Regular cardiac myocyte (primary cell): ENCODE results near the gene NXPE1. TPM values are rescaled to one million over a fixed set of nuclear protein-coding genes. Genes with fewer than 3 reads are reported as not detected.

ENCODE experiments used
- total RNA-seq: library from RNA; depleted of rRNA; stranded (reverse); fragments of >200 nt; gene quantifications from 2 replicates; pipeline ENCODE4 v1.2.3, GENCODE V29; 2014

The NXPE1 gene
- total RNA-seq, result not detected in 2 replicates

DNA sequence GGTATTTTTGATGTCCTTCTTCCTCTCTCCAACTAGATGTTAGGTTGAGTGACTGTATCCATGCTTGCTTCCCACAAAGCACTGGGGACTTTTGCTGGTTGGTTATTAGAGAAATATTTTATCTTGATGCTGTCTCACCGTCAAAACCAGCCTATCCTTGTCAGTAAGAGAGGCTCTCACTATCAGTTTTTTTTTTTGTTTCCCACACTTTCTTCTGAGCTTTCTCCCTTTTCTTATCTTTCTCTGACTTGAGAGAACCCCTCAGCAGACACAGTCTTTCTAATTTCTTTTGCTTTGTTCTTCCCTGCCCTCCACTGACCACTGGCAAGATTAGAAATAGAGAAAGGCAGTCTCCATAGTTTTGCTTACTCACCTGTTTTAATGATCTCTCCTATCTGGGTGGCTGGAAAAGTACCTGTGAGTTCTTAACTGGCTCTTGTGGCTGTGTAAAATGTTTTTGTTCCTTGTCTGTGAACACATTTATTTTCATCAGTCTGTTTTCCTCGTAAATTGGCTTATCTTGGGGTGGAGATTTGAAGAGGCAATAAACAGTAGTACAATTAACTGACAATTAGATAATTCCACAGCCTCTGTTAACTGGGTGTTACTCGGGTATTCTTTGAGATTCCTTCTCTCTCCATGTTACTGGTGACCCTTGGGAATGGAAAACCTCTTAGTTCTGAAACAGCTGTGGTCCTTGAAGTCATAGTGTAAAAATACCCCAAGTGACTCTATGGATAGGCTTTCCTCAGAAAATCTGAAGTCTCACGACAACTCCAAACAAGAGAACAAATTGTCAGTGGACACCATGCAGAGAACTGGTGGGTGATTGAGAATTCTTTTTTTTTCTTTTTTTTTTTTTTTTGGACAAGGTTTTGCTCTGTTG lies at the start of gene NXPE1:
Gene NXPE1 (minus strand): TSS at position 457 of the 886 bp plus-strand sequence. CDS start 8,680 bp downstream, outside the sequence.

DNA sequence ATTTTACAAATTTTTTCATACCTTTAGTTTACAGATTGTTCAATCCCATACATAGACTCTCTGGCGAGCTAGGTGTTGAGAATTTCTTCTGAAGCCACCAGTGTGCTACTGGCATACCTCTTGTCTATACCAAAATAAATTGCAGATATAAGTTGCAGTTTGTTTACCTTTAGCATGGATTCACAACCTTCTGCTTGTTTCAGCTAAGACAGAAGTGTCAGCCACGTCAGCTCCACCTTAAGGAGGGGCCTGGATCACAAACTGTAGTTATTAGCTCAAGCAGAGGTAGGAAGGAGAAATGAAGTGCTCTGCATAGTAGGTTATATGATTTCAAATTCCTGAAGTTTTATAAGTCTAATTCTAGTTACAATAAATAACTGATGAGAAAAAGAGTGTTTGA lies 35.9 kb upstream of the NXPE1 start, which contains the start of gene NXPE4:
Gene NXPE4 (minus strand): TSS at position 216 of the 400 bp plus-strand sequence. CDS start 1,027 bp downstream, outside the sequence.

Other genes starting within 250 kb of the NXPE1 start
- gene C11orf71, start 159.4 kb downstream of the NXPE1 start, total RNA-seq, result 3.8 and 5.1 TPM in 2 replicates
- 45.1 and 48.8 TPM in 2 replicates for gene RBM7, start 159.2 kb downstream of the NXPE1 start, total RNA-seq
- gene REXO2, start 120.4 kb downstream of the NXPE1 start, total RNA-seq, result 271 and 318 TPM in 2 replicates
- not detected in 2 replicates for gene NXPE4, start 35.9 kb upstream of the NXPE1 start, total RNA-seq
- gene NXPE2, start 118.6 kb upstream of the NXPE1 start, total RNA-seq, result not detected in 2 replicates